Panc1 (cell line): ENCODE measurements around the gene LRP1B.

Experiments used
- POLR2AphosphoS5 ChIP-seq: IDR thresholded peaks from 2 replicates; pipeline ENCODE4 v1.6.1; 2012; ENCODE audit warnings: mild to moderate bottlenecking, low read depth, low read length, moderate library complexity
- SIN3A ChIP-seq: IDR thresholded peaks from 2 replicates; pipeline ENCODE4 v1.6.1; 2012; ENCODE audit warnings: low read depth, mild to moderate bottlenecking, low read length, moderate library complexity, borderline replicate concordance; ENCODE audit not compliant: insufficient read depth
- TF ChIP-seq, protein P1 (sequence below): fragments of 450-650 bp; IDR thresholded peaks from 2 replicates; pipeline ENCODE4 v1.5.1; 2017; ENCODE audit warnings: mild to moderate bottlenecking
- TF ChIP-seq, protein P2 (sequence below), 2 experiments: IDR thresholded peaks; 2 replicates each; pipeline ENCODE4 v1.6.1; 2011 to 2012; ENCODE audit warnings: low read depth in 2 of 2, control low read depth in 1 of 2, low read length in 1 of 2, mild to moderate bottlenecking in 1 of 2, moderate library complexity in 1 of 2; ENCODE audit not compliant: insufficient read depth in 1 of 2

DNA sequence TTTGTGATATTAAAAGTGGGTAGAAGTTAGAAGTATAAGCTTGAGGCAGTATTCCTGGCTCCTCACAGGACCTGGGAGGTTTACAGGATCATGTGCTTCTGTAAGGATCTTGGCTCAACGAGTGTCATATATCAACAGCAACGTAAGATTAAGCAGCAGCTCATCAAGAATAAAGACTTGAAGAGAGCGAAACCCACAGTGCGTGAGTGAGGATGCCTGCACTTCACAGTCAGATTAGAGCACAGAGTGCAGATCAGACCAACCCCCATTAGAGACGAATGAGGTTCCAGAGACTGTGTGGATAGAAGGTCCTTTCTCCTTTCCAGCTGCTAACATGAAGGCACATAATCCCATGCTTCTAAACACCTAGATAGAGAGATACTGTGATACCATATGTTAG, 1693.9 kb downstream of the LRP1B start:
- TF ChIP-seq, protein P1, sequence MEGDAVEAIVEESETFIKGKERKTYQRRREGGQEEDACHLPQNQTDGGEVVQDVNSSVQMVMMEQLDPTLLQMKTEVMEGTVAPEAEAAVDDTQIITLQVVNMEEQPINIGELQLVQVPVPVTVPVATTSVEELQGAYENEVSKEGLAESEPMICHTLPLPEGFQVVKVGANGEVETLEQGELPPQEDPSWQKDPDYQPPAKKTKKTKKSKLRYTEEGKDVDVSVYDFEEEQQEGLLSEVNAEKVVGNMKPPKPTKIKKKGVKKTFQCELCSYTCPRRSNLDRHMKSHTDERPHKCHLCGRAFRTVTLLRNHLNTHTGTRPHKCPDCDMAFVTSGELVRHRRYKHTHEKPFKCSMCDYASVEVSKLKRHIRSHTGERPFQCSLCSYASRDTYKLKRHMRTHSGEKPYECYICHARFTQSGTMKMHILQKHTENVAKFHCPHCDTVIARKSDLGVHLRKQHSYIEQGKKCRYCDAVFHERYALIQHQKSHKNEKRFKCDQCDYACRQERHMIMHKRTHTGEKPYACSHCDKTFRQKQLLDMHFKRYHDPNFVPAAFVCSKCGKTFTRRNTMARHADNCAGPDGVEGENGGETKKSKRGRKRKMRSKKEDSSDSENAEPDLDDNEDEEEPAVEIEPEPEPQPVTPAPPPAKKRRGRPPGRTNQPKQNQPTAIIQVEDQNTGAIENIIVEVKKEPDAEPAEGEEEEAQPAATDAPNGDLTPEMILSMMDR: no peak
- TF ChIP-seq, protein P2, sequence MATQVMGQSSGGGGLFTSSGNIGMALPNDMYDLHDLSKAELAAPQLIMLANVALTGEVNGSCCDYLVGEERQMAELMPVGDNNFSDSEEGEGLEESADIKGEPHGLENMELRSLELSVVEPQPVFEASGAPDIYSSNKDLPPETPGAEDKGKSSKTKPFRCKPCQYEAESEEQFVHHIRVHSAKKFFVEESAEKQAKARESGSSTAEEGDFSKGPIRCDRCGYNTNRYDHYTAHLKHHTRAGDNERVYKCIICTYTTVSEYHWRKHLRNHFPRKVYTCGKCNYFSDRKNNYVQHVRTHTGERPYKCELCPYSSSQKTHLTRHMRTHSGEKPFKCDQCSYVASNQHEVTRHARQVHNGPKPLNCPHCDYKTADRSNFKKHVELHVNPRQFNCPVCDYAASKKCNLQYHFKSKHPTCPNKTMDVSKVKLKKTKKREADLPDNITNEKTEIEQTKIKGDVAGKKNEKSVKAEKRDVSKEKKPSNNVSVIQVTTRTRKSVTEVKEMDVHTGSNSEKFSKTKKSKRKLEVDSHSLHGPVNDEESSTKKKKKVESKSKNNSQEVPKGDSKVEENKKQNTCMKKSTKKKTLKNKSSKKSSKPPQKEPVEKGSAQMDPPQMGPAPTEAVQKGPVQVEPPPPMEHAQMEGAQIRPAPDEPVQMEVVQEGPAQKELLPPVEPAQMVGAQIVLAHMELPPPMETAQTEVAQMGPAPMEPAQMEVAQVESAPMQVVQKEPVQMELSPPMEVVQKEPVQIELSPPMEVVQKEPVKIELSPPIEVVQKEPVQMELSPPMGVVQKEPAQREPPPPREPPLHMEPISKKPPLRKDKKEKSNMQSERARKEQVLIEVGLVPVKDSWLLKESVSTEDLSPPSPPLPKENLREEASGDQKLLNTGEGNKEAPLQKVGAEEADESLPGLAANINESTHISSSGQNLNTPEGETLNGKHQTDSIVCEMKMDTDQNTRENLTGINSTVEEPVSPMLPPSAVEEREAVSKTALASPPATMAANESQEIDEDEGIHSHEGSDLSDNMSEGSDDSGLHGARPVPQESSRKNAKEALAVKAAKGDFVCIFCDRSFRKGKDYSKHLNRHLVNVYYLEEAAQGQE (IDR thresholded peaks at IDR 0.05; ENCODE audit: insufficient read depth in 1 of 2, low read depth in 2 of 2, low read length in 1 of 2): no peak
- TF ChIP-seq SIN3A (no peak), POLR2AphosphoS5 (no peak)
